ENCODE results near the gene AHRR. TPM values are rescaled to one million over a fixed set of nuclear protein-coding genes. Genes with fewer than 3 reads are reported as not detected.

Gene AHRR
- total RNA-seq, 1 experiment from 2014 or later = 1.3 TPM

DNA sequence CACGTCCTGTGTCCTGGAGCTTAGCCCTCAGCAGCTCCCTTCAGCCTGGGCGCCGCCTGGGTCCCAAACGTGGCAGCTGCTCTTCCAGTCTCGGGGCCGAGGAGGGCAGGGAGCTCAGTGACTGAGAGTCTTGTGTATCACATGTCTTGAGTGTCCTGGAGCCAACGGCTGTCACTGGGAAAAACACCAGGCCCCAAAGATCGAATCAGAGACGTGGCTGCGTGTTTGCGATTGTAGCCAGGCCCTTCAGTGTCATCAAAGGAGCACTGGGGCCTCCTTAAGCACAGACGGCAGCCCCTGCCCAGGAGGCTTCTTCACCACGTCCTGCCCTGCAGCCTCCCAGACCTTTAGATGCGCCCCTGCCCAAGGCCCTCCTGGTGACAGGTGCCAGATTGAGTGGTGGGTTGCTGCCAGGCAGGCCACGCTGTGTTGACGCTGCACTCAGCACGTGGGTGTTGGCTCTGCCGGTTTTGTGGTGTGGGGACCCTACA, 115.8 kb downstream of the AHRR start:
- Mint-ChIP-seq H3K9me3 (ENCODE audit: low read depth, unreplicated experiment) (no peaks in the 10 kb centered on the region), H3K27me3 (ENCODE audit: unreplicated experiment) (no peaks in the 10 kb centered on the region), H3K27ac (ENCODE audit: unreplicated experiment) (no peak overlapping the region), H3K4me1 (ENCODE audit: low read depth, unreplicated experiment) (no peaks in the 10 kb centered on the region), H3K36me3 (ENCODE audit: insufficient read depth, unreplicated experiment) (peaks cover 3% of the 10 kb centered on the region), H3K4me3 (ENCODE audit: low read depth, unreplicated experiment) (no peak overlapping the region)
- CTCF ChIA-PET = interaction anchor here (0.5 to 1.0 kb wide), 3 partner anchors 120 to 249 kb away, joined by 3 to 5 read pairs (median 3); no protein-coding TSS in a partner anchor
- DNase-seq = no peak
- no TSS peak for BruUV-seq (replicated peaks)
- intact Hi-C loops (cut with micrococcal nuclease; ENCODE audit: unreplicated experiment) = loop anchor here (5.0 kb wide), 1 partner anchor 120 kb away; no protein-coding TSS in a partner anchor
- no peak for TF ChIP-seq CTCF (IDR thresholded peaks at IDR 0.05; ENCODE audit: unreplicated experiment)

- intact Hi-C loops (cut with micrococcal nuclease; ENCODE audit: unreplicated experiment) = loop anchor here (5.0 kb wide), 1 partner anchor 121 kb away; no protein-coding TSS in a partner anchor
- TF ChIP-seq CTCF (IDR thresholded peaks at IDR 0.05; ENCODE audit: unreplicated experiment) = no peak
- no peak overlapping the region for H3K27ac Mint-ChIP-seq (ENCODE audit: unreplicated experiment)
- H3K9me3 Mint-ChIP-seq (ENCODE audit: low read depth, unreplicated experiment) = no peaks in the 10 kb centered on the region
- no peak for DNase-seq
- no TSS peak for BruUV-seq (replicated peaks)
- H3K4me3 Mint-ChIP-seq (ENCODE audit: low read depth, unreplicated experiment) = no peak overlapping the region
- H3K27me3 Mint-ChIP-seq (ENCODE audit: unreplicated experiment) = no peaks in the 10 kb centered on the region
- CTCF ChIA-PET = no interaction called here
- H3K36me3 Mint-ChIP-seq (ENCODE audit: insufficient read depth, unreplicated experiment) = peaks cover 15% of the 10 kb centered on the region
- no peaks in the 10 kb centered on the region for H3K4me1 Mint-ChIP-seq (ENCODE audit: low read depth, unreplicated experiment)
These were observed 117.0 kb downstream of the AHRR start for GRCh38 chr5:438481-438981.

DNA sequence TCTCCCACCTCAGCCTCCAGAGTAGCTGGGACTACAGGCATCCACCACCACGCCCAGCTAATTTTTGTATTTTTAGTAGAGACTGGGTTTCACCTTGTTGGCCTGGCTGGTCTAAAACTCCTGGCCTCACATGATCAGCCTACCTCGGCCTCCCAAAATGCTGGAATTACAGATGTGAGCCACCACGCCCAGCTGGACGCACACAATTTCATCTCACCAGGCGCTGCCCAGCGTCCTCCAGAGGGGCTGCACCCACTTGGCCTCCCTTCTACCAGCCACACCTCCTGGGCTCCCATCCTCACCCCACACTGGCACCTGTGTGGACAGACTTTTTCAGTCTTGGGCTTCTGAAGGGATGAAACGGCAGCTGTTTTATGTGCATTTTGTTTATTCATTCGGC, 117.7 kb downstream of the AHRR start:
- intact Hi-C loops (cut with micrococcal nuclease; ENCODE audit: unreplicated experiment) = loop anchor here (5.0 kb wide), 1 partner anchor 122 kb away; no protein-coding TSS in a partner anchor
- CTCF ChIA-PET = no interaction called here
- no peak for DNase-seq

DNA sequence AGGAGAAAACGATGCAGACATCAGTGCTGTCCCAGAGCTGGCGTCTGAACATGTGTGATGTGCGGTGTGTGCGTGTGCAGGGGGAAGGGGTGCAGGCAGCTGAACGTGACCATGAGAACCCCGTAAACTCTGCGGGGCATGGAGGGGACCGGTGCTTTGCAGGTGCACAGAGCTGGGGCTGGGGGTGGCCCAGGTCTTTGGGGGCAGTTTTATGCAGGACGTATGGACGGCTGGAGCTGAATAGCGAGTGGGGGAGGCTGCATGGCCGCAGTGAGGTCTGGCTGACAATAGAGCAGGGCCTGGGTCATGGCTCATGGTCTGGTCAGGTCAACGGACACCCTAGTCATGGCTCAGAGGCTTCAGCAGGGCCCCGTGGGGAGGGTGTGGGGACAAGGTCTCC, 118.1 kb downstream of the AHRR start:
- H3K36me3 Mint-ChIP-seq (ENCODE audit: insufficient read depth, unreplicated experiment) = peaks cover 26% of the 10 kb centered on the region
- no peak for TF ChIP-seq CTCF (IDR thresholded peaks at IDR 0.05; ENCODE audit: unreplicated experiment)
- intact Hi-C loops (cut with micrococcal nuclease; ENCODE audit: unreplicated experiment) = loop anchor here (5.0 to 10.0 kb wide), 2 partner anchors 122 to 175 kb away; partner anchors contain the start of gene CEP72
- no TSS peak for BruUV-seq (replicated peaks)
- no peak for DNase-seq
- H3K4me3 Mint-ChIP-seq (ENCODE audit: low read depth, unreplicated experiment) = no peak overlapping the region
- no peak overlapping the region for H3K27ac Mint-ChIP-seq (ENCODE audit: unreplicated experiment)
- no peaks in the 10 kb centered on the region for H3K27me3 Mint-ChIP-seq (ENCODE audit: unreplicated experiment)
- H3K4me1 Mint-ChIP-seq (ENCODE audit: low read depth, unreplicated experiment) = peaks cover 8% of the 10 kb centered on the region
- no peaks in the 10 kb centered on the region for H3K9me3 Mint-ChIP-seq (ENCODE audit: low read depth, unreplicated experiment)
- CTCF ChIA-PET = no interaction called here

More for the DNA sequence above, 117.7 kb downstream of the AHRR start:
- TF ChIP-seq CTCF (IDR thresholded peaks at IDR 0.05; ENCODE audit: unreplicated experiment) = no peak
- no peaks in the 10 kb centered on the region for H3K9me3 Mint-ChIP-seq (ENCODE audit: low read depth, unreplicated experiment)
- no peak overlapping the region for H3K27ac Mint-ChIP-seq (ENCODE audit: unreplicated experiment)
- H3K27me3 Mint-ChIP-seq (ENCODE audit: unreplicated experiment) = no peaks in the 10 kb centered on the region
- H3K4me1 Mint-ChIP-seq (ENCODE audit: low read depth, unreplicated experiment) = peaks cover 3% of the 10 kb centered on the region
- H3K36me3 Mint-ChIP-seq (ENCODE audit: insufficient read depth, unreplicated experiment) = peaks cover 22% of the 10 kb centered on the region
- no TSS peak for BruUV-seq (replicated peaks)
- H3K4me3 Mint-ChIP-seq (ENCODE audit: low read depth, unreplicated experiment) = no peak overlapping the region

All from Calu3 (cell line).